OCI-LY7 (cell line): ENCODE data around the gene AP4S1.

ENCODE experiments used
- CTCF ChIP-seq: fragments of 200-600 bp; sonication (generic); conservative IDR thresholded peaks from 2 replicates; pipeline ENCODE4 v1.5.1; 2014; ENCODE audit warnings: mild to moderate bottlenecking, antibody characterized with exemption, low read length, moderate library complexity, mixed read lengths
- EZH2phosphoT487 ChIP-seq: fragments of 200-600 bp; sonication (generic); IDR thresholded peaks from 2 replicates; pipeline ENCODE4 v1.6.1; 2018; ENCODE audit warnings: low read depth, borderline replicate concordance, mild to moderate bottlenecking, mixed run types, antibody characterized with exemption, low read length, moderate library complexity, mixed read lengths

GRCh38 chr14:31080484-31080883 lies 55.0 kb downstream of the AP4S1 start:
- no peak for TF ChIP-seq CTCF
- no peak for TF ChIP-seq EZH2phosphoT487
